ENCODE measurements around the gene GSTA4. TPM values are rescaled to one million over a fixed set of nuclear protein-coding genes. Genes with fewer than 3 reads are reported as not detected.
A peak's percentile ranks its signal among the peaks of the same experiment; 100 is the strongest.

Gene GSTA4
- total RNA-seq, 1 experiment from 2014 or later = 20.9 TPM

DNA sequence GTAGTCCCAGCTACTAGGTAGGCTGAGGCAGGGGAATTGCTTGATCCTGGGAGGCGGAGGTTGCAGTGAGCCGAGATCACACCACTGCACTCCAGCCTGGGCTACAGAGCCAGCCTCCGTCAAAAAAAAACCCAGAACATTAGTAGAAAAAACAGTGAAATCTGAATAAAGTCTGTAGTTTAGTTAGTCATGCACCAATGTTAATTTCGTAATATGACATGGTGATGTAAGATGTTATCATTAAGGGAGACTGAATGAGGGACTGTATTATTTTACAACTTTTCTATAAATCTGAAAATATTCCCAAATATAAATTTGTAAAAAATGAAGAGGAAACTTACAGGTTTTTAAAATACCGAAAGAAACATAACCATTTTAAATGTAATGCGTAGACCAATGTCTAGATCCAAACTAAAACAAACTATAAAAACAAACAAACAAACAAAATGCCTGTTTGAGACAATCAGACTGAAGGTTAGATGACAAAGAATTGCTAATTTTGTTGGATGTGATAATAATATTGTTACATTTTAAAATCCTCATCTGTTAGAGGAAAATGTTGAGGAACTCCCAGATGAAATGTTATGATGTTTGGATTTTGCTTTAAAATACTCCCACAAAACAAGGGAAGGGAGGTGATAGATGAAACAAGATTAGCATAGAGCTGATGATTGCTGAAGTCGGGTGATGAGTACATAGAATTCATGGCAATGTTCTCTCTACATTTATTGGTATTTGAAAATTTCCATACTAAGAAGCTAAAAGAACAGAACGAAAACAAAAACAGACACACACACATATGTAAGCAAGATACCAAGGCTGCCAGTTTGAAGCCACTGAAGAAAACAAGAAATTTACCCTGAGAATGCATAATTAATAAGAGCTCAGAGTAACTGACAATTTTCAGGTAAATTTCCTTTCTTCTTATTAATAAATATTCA, 1.8 kb downstream of the GSTA4 start:
- Histone ChIP-seq H3F3A (ENCODE audit: low read length, unreplicated experiment) (no peaks in the 10 kb centered on the region), H4K20me1 (ENCODE audit: low read length) (no peaks in the 10 kb centered on the region), H3K9me3 (ENCODE audit: low read length) (no peaks in the 10 kb centered on the region), H3K4me1 (ENCODE audit: insufficient read depth, low read length) (peaks cover 41% of the 10 kb centered on the region), H3K9me2 (replicated peaks; ENCODE audit: low read length) (no peaks in the 10 kb centered on the region), H3K9ac (ENCODE audit: low read length) (peak overlapping the region; percentile 91), H3K4me2 (ENCODE audit: low read length) (peak overlapping the region; percentile 95), H2AFZ (ENCODE audit: low read length) (peak overlapping the region; percentile 87), H3K36me3 (ENCODE audit: low read depth, low read length) (no peaks in the 10 kb centered on the region), H3K27ac (ENCODE audit: low read length) (peak overlapping the region; percentile 85), H3K4me3 (ENCODE audit: low read length) (peak overlapping the region; percentile 89), H3K27me3 (ENCODE audit: low read length) (no peaks in the 10 kb centered on the region), H3K79me2 (ENCODE audit: low read length) (peaks cover 22% of the 10 kb centered on the region)
- intact Hi-C loops (cut with micrococcal nuclease) = loop anchor here (5.0 kb wide), 1 partner anchor 41 kb away; no protein-coding TSS in a partner anchor
- ATAC-seq (no peak), DNase-seq (peak; percentile 28)
- BruUV-seq (replicated peaks) = no TSS peak
- ChIA-PET CTCF (interaction anchor here (0.5 to 1.2 kb wide), 4 partner anchors 13 to 586 kb away, joined by 3 to 10 read pairs (median 4); no protein-coding TSS in a partner anchor), POLR2A (ENCODE audit: unreplicated experiment) (no interaction called here)
- TF ChIP-seq, protein P1, sequence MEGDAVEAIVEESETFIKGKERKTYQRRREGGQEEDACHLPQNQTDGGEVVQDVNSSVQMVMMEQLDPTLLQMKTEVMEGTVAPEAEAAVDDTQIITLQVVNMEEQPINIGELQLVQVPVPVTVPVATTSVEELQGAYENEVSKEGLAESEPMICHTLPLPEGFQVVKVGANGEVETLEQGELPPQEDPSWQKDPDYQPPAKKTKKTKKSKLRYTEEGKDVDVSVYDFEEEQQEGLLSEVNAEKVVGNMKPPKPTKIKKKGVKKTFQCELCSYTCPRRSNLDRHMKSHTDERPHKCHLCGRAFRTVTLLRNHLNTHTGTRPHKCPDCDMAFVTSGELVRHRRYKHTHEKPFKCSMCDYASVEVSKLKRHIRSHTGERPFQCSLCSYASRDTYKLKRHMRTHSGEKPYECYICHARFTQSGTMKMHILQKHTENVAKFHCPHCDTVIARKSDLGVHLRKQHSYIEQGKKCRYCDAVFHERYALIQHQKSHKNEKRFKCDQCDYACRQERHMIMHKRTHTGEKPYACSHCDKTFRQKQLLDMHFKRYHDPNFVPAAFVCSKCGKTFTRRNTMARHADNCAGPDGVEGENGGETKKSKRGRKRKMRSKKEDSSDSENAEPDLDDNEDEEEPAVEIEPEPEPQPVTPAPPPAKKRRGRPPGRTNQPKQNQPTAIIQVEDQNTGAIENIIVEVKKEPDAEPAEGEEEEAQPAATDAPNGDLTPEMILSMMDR (conservative IDR thresholded peaks at IDR 0.05; ENCODE audit: low read depth, low read length) = no peak
- TF ChIP-seq EZH2 (IDR thresholded peaks at IDR 0.05; ENCODE audit: low read length, unreplicated experiment) (no peak), EZH2phosphoT487 (IDR thresholded peaks at IDR 0.05; ENCODE audit: borderline replicate concordance, low read length) (no peak)

GRCh38 chr6:52990342-52990741, 4.7 kb downstream of the GSTA4 start:
- H3K79me2 ChIP-seq (ENCODE audit: low read length) = peaks cover 22% of the 10 kb centered on the region
- intact Hi-C loops (cut with micrococcal nuclease) = loop anchor here (1.0 to 5.0 kb wide), 2 partner anchors 38 to 583 kb away; no protein-coding TSS in a partner anchor
- H3K4me2 ChIP-seq (ENCODE audit: low read length) = peak overlapping the region; percentile 63
- ATAC-seq (peak; percentile 51), DNase-seq (peak; percentile 90)
- H3K9me3 ChIP-seq (ENCODE audit: low read length) = no peaks in the 10 kb centered on the region
- peak overlapping the region; percentile 89 for H3K27ac ChIP-seq (ENCODE audit: low read length)
- no peaks in the 10 kb centered on the region for H3K36me3 ChIP-seq (ENCODE audit: low read depth, low read length)
- H3K27me3 ChIP-seq (ENCODE audit: low read length) = no peaks in the 10 kb centered on the region
- H3K9ac ChIP-seq (ENCODE audit: low read length) = peak overlapping the region; percentile 52
- H3K9me2 ChIP-seq (replicated peaks; ENCODE audit: low read length) = no peaks in the 10 kb centered on the region
- TF ChIP-seq, protein P1 (conservative IDR thresholded peaks at IDR 0.05; ENCODE audit: low read depth, low read length) = no peak
- no peak for TF ChIP-seq EZH2 (IDR thresholded peaks at IDR 0.05; ENCODE audit: low read length, unreplicated experiment)
- no peak for TF ChIP-seq EZH2phosphoT487 (IDR thresholded peaks at IDR 0.05; ENCODE audit: borderline replicate concordance, low read length)
- H3K4me3 ChIP-seq (ENCODE audit: low read length) = peak overlapping the region; percentile 25; the same call in 1 of the 2 replicates
- ChIA-PET POLR2A (ENCODE audit: unreplicated experiment) (no interaction called here), CTCF (no interaction called here)
- no TSS peak for BruUV-seq (replicated peaks)
- H3F3A ChIP-seq (ENCODE audit: low read length, unreplicated experiment) = no peaks in the 10 kb centered on the region
- no peaks in the 10 kb centered on the region for H4K20me1 ChIP-seq (ENCODE audit: low read length)
- peak overlapping the region; percentile 58 for H2AFZ ChIP-seq (ENCODE audit: low read length)
- H3K4me1 ChIP-seq (ENCODE audit: insufficient read depth, low read length) = peaks cover 37% of the 10 kb centered on the region

DNA sequence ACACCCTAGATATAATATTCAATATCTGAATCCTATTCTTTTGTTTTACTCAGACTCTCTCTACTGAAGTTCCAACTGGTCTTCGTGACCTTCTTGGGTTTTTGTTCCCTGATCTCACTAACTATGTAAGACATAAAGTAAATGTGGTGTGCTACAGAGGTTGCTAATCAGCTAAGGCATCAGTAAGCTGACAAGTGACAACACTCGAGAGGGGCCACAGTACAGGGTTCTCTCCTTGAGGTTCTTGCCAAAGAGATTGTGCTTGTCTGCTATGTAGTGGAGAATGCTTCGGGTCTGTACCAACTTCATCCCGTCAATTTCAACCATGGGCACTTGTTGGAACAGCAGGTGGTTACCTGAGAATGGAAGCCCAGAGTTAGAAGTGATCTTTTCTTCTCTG, 9.9 kb downstream of the GSTA4 start:
- no peaks in the 10 kb centered on the region for H3K27me3 ChIP-seq (ENCODE audit: low read length)
- H3K9me2 ChIP-seq (replicated peaks; ENCODE audit: low read length) = no peaks in the 10 kb centered on the region
- no peak overlapping the region for H3K4me3 ChIP-seq (ENCODE audit: low read length)
- no peak overlapping the region for H3K4me2 ChIP-seq (ENCODE audit: low read length)
- no peak for ATAC-seq
- H3F3A ChIP-seq (ENCODE audit: low read length, unreplicated experiment) = no peaks in the 10 kb centered on the region
- intact Hi-C loops (cut with micrococcal nuclease) = no loop called here
- H3K79me2 ChIP-seq (ENCODE audit: low read length) = no peaks in the 10 kb centered on the region
- H3K27ac ChIP-seq (ENCODE audit: low read length) = no peak overlapping the region
- H4K20me1 ChIP-seq (ENCODE audit: low read length) = no peaks in the 10 kb centered on the region
- no peaks in the 10 kb centered on the region for H3K36me3 ChIP-seq (ENCODE audit: low read depth, low read length)
- no peaks in the 10 kb centered on the region for H3K9me3 ChIP-seq (ENCODE audit: low read length)
- H3K4me1 ChIP-seq (ENCODE audit: insufficient read depth, low read length) = peaks cover 19% of the 10 kb centered on the region
- H3K9ac ChIP-seq (ENCODE audit: low read length) = no peak overlapping the region
- TF ChIP-seq EZH2phosphoT487 (IDR thresholded peaks at IDR 0.05; ENCODE audit: borderline replicate concordance, low read length) (no peak), EZH2 (IDR thresholded peaks at IDR 0.05; ENCODE audit: low read length, unreplicated experiment) (no peak)
- TF ChIP-seq, protein P1 (conservative IDR thresholded peaks at IDR 0.05; ENCODE audit: low read depth, low read length) = no peak
- no TSS peak for BruUV-seq (replicated peaks)
- ChIA-PET CTCF (no interaction called here), POLR2A (ENCODE audit: unreplicated experiment) (no interaction called here)
- no peak overlapping the region for H2AFZ ChIP-seq (ENCODE audit: low read length)
- DNase-seq = no peak
